B cell (primary cell): ENCODE measurements around the gene IQCK. TPM values are rescaled to one million over a fixed set of nuclear protein-coding genes. Genes with fewer than 3 reads are reported as not detected.

Source experiments
- ATAC-seq: fragments of 200-7000 bp; cut with Tn5 transposase; one replicate; pipeline ENCODE4 v1.10.0; 2021; ENCODE audit warnings: low read depth, mild to moderate bottlenecking, moderate number of reproducible peaks, moderate library complexity
- CTCF ChIA-PET: fragments of 350-600 bp; sonication (Branson Sonifier 250); formaldehyde crosslinking; loops from one replicate; lab custom pipeline; 2021; ENCODE audit warnings: antibody characterized with exemption, inconsistent platforms; lab: Charles Lee
- POLR2A ChIA-PET: fragments of 350-600 bp; sonication (Branson Sonifier 250); formaldehyde crosslinking; loops from one replicate; lab custom pipeline; 2021; ENCODE audit warnings: antibody characterized with exemption; lab: Charles Lee
- DNase-seq: peaks from one replicate; pipeline ENCODE4 v3.0.0; 2013
- H2AFZ ChIP-seq: 2 replicates; pipeline ENCODE4 v1.6.1; 2012; ENCODE audit warnings: mild to moderate bottlenecking, low read depth, low read length; ENCODE audit not compliant: insufficient read depth, poor library complexity, severe bottlenecking
- H3K27ac ChIP-seq, 2 donors: 1 replicate in 1 of 2; 2 replicates in 1 of 2; pipeline ENCODE4 v1.5.1; 2012 to 2013; ENCODE audit warnings: low read length in 2 of 2, mild to moderate bottlenecking in 2 of 2, moderate library complexity in 1 of 2
- H3K27me3 ChIP-seq, 4 experiments: fragments of 200-600 bp in 1 of 4; sonication (generic) in 1 of 4; replicated peaks in 1 of 4; 1 replicate in 2 of 4; 2 replicates in 2 of 4; pipeline versions ENCODE4 v1.6.1 to v1.7.0; 2013 to 2016; ENCODE audit warnings: low read length in 3 of 4, mild to moderate bottlenecking in 2 of 4, mixed read lengths in 1 of 4, moderate library complexity in 1 of 4; ENCODE audit not compliant: insufficient read depth in 4 of 4, control insufficient read depth in 3 of 4; ENCODE audit errors: control extremely low read depth in 1 of 4
- H3K36me3 ChIP-seq, 2 experiments: replicated peaks in 1 of 2; 1 replicate in 1 of 2; 2 replicates in 1 of 2; pipeline versions ENCODE4 v1.6.1 to v1.7.1; 2013; ENCODE audit warnings: low read length in 1 of 2; ENCODE audit not compliant: insufficient read depth in 2 of 2, control insufficient read depth in 1 of 2; ENCODE audit errors: control extremely low read depth in 1 of 2, extremely low read depth in 1 of 2
- H3K4me1 ChIP-seq, 2 donors: fragments of 200-600 bp in 1 of 2; sonication (generic) in 1 of 2; 1 replicate in 1 of 2; 2 replicates in 1 of 2; pipeline versions ENCODE4 v1.5.1 to v1.6.1; 2013 to 2017; ENCODE audit warnings: low read length in 2 of 2; ENCODE audit not compliant: control insufficient read depth in 2 of 2, insufficient read depth in 2 of 2
- H3K4me2 ChIP-seq: replicated peaks from 2 replicates; pipeline ENCODE3; 2012; ENCODE audit warnings: mild to moderate bottlenecking, low read depth, low read length; ENCODE audit not compliant: poor library complexity, severe bottlenecking
- H3K4me3 ChIP-seq, 5 experiments: fragments of 200-600 bp in 1 of 5; sonication (generic) in 1 of 5; 1 replicate in 3 of 5; 2 replicates in 2 of 5; pipeline versions ENCODE4 v1.5.1 to v1.7.0; 2011 to 2016; ENCODE audit warnings: low read length in 4 of 5, mild to moderate bottlenecking in 4 of 5, low read depth in 2 of 5, control low read depth in 1 of 5, moderate library complexity in 1 of 5; ENCODE audit not compliant: insufficient read depth in 1 of 5; ENCODE audit errors: control extremely low read depth in 1 of 5, extremely low read depth in 1 of 5
- H3K79me2 ChIP-seq: fragments of 200-600 bp; sonication (generic); one replicate; pipeline ENCODE4 v1.6.0; 2016; ENCODE audit warnings: low read length; ENCODE audit not compliant: control insufficient read depth, insufficient read depth
- H3K9ac ChIP-seq: fragments of 200-600 bp; sonication (generic); 2 replicates; pipeline ENCODE4 v1.6.1; 2017; ENCODE audit warnings: mild to moderate bottlenecking, low read length, moderate library complexity
- H3K9me3 ChIP-seq, 3 donors: one replicate each; pipeline versions ENCODE4 v1.6.1 to v1.7.1; 2013; ENCODE audit warnings: low read length in 2 of 3; ENCODE audit not compliant: control insufficient read depth in 2 of 3, insufficient read depth in 1 of 3; ENCODE audit errors: control extremely low read depth in 1 of 3
- H4K20me1 ChIP-seq: 2 replicates; pipeline ENCODE4 v1.6.0; 2012; ENCODE audit warnings: mild to moderate bottlenecking, low read length; ENCODE audit not compliant: insufficient read depth, control insufficient read depth, poor library complexity, severe bottlenecking
- H3K27ac Mint-ChIP-seq: one replicate; pipeline ENCODE4 v1.8.0; 2021; ENCODE audit warnings: mixed read lengths
- H3K27me3 Mint-ChIP-seq: one replicate; pipeline ENCODE4 v1.8.0; 2021; ENCODE audit warnings: mixed read lengths
- H3K4me1 Mint-ChIP-seq: one replicate; pipeline ENCODE4 v1.8.0; 2021; ENCODE audit warnings: mixed read lengths
- H3K4me3 Mint-ChIP-seq: one replicate; pipeline ENCODE4 v1.8.0; 2021; ENCODE audit warnings: mixed read lengths
- H3K9me3 Mint-ChIP-seq: one replicate; pipeline ENCODE4 v1.8.0; 2022; ENCODE audit warnings: mixed read lengths; ENCODE audit not compliant: insufficient read depth
- EZH2 ChIP-seq: IDR thresholded peaks from 2 replicates; pipeline ENCODE4 v1.6.1; 2012; ENCODE audit warnings: borderline replicate concordance, low read depth, mild to moderate bottlenecking, moderate library complexity, low read length; ENCODE audit not compliant: insufficient read depth, poor library complexity, severe bottlenecking
- WGBS: methylation state at CpG from one replicate; pipeline ENCODE4 v1.1.5; 2013; ENCODE audit warnings: missing lambda C conversion rate; ENCODE audit not compliant: insufficient coverage; 5-methylcytosine and 5-hydroxymethylcytosine counted together
- intact Hi-C: fragments of 100-400 bp; cut with micrococcal nuclease; formaldehyde crosslinking; loops from one replicate; pipeline ENCODE4 v1.10.0; 2022
- polyA plus RNA-seq: library from polyadenylated mRNA; depleted of rRNA; stranded (reverse); fragments of >200 nt; gene quantifications from 2 replicates; pipeline ENCODE4 v1.2.3, GENCODE V29; 2012
- total RNA-seq, 2 donors: library from RNA; stranded (reverse); fragments of 120-200 nt in 1 of 2; gene quantifications; 1 replicate in 1 of 2; 2 replicates in 1 of 2; pipeline versions ENCODE4 v1.2.3 to v1.2.4, GENCODE V29; 2013 to 2022
- TF ChIP-seq, protein P1 (sequence below): fragments of 200-600 bp; IDR thresholded peaks from one replicate; pipeline ENCODE4 v1.8.0; 2022; ENCODE audit warnings: antibody characterized with exemption, mild to moderate bottlenecking

IQCK gene
- total and polyA plus RNA-seq, 2 donors (not counting 1 experiment from before 2014, with no cell fraction given), result 1.00 to 3.0 TPM

- Histone ChIP-seq H4K20me1 (no peaks in the 10 kb centered on the region), H3K9ac (no peak overlapping the region), H3K4me1 (no peaks in the 10 kb centered on the region), H3K36me3 (no peaks in the 10 kb centered on the region), H3K9me3 (no peaks in the 10 kb centered on the region), H3K79me2 (no peaks in the 10 kb centered on the region), H3K4me3 (no peak overlapping the region), H3K27me3 (no peaks in the 10 kb centered on the region), H3K4me2 (no peak overlapping the region), H2AFZ (no peak overlapping the region), H3K27ac (no peak overlapping the region)
- ATAC-seq, result no peak
- H3K27ac Mint-ChIP-seq, result no peak overlapping the region
- intact Hi-C loops, result no loop called here
- no peaks in the 10 kb centered on the region for H3K4me1 Mint-ChIP-seq
- WGBS, result no CpG with 5 or more reads among the region's 3 CpGs
- no peak for DNase-seq
- POLR2A ChIA-PET, result interaction anchor here (0.6 kb wide), 1 partner anchor 21 kb away, joined by 6 read pairs; no protein-coding TSS in a partner anchor
- TF ChIP-seq, protein P1, sequence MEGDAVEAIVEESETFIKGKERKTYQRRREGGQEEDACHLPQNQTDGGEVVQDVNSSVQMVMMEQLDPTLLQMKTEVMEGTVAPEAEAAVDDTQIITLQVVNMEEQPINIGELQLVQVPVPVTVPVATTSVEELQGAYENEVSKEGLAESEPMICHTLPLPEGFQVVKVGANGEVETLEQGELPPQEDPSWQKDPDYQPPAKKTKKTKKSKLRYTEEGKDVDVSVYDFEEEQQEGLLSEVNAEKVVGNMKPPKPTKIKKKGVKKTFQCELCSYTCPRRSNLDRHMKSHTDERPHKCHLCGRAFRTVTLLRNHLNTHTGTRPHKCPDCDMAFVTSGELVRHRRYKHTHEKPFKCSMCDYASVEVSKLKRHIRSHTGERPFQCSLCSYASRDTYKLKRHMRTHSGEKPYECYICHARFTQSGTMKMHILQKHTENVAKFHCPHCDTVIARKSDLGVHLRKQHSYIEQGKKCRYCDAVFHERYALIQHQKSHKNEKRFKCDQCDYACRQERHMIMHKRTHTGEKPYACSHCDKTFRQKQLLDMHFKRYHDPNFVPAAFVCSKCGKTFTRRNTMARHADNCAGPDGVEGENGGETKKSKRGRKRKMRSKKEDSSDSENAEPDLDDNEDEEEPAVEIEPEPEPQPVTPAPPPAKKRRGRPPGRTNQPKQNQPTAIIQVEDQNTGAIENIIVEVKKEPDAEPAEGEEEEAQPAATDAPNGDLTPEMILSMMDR, result no peak
- TF ChIP-seq EZH2, result no peak
- no peaks in the 10 kb centered on the region for H3K9me3 Mint-ChIP-seq
- H3K27me3 Mint-ChIP-seq, result no peaks in the 10 kb centered on the region
- CTCF ChIA-PET, result no interaction called here
- H3K4me3 Mint-ChIP-seq, result no peak overlapping the region
Measured at GRCh38 chr16:19744670-19745069, 26.6 kb downstream of the IQCK start.

DNA sequence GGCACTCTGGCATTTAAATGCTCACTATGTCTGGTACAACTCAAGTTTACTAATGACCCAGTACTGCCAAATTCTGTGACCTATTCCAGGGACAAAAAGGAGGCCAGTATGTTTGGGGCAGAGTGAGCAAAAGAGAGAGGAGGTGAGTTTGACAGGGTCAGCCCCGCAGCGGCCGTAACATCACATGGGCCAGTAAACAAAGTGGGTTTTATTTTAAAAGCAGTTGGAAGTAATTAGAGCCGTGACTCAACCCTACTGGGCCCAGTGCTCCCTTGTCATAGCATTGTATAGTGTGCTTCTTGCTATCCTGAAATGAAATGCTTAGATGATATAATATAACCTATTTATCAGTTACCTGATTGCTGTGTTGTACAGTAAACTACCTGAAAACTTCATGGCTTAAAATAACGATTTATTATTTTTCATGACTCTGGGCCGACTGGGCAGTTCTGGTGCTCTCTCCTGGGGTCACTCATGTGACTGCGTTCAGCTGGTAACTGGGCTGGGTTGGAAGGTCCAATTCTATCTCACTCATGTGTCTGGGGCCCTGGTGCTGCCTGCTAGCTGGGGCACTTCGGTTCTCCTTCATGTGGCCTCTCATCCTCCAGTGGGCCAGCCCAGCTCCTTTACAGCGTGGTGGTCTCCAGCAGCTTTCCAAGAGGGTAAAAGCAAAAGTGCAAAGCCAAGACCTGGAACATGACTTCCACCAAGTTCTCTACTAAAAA is 27.4 kb downstream of the IQCK start:
- TF ChIP-seq, protein P1, result no peak
- no peak for TF ChIP-seq EZH2
- ChIA-PET CTCF (no interaction called here), POLR2A (no interaction called here)
- 93% methylated on average over 7 of the region's 9 CpGs for WGBS
- Histone ChIP-seq H3K4me2 (no peak overlapping the region), H3K27me3 (no peaks in the 10 kb centered on the region), H3K36me3 (no peaks in the 10 kb centered on the region), H2AFZ (no peak overlapping the region), H3K4me3 (no peak overlapping the region), H3K9ac (no peak overlapping the region), H3K4me1 (no peaks in the 10 kb centered on the region), H3K9me3 (no peaks in the 10 kb centered on the region), H4K20me1 (no peaks in the 10 kb centered on the region), H3K79me2 (no peaks in the 10 kb centered on the region), H3K27ac (no peak overlapping the region)
- ATAC-seq (no peak), DNase-seq (no peak)
- no peaks in the 10 kb centered on the region for H3K9me3 Mint-ChIP-seq
- H3K27me3 Mint-ChIP-seq, result no peaks in the 10 kb centered on the region
- H3K4me1 Mint-ChIP-seq, result no peaks in the 10 kb centered on the region
- intact Hi-C loops, result no loop called here
- no peak overlapping the region for H3K27ac Mint-ChIP-seq
- no peak overlapping the region for H3K4me3 Mint-ChIP-seq
